HepG2 (cell line): ENCODE measurements around the gene TM9SF4.

Source experiments
- BHLHE40 ChIP-seq: IDR thresholded peaks from 2 replicates; pipeline ENCODE4 v1.6.1; 2011; ENCODE audit warnings: low read length, improper control_type of control experiment
- CEBPB ChIP-seq: IDR thresholded peaks from 2 replicates; pipeline ENCODE4 v1.6.1; 2011; ENCODE audit warnings: low read depth, low read length, improper control_type of control experiment, borderline replicate concordance
- CTCF ChIP-seq: sonication (generic); formaldehyde crosslinking; IDR thresholded peaks from 2 replicates; pipeline ENCODE4 v1.5.0; 2020; ENCODE audit warnings: mild to moderate bottlenecking, missing genetic modification reagents, moderate library complexity
- E2F5 ChIP-seq: sonication (generic); formaldehyde crosslinking; conservative IDR thresholded peaks from 2 replicates; pipeline ENCODE4 v1.4.0; 2020; ENCODE audit warnings: missing genetic modification reagents
- EEA1 ChIP-seq: sonication (generic); formaldehyde crosslinking; IDR thresholded peaks from 2 replicates; pipeline ENCODE4 v1.5.1; 2020; ENCODE audit warnings: mild to moderate bottlenecking, missing genetic modification reagents, borderline replicate concordance
- HMG20A ChIP-seq: IDR thresholded peaks from 2 replicates; pipeline ENCODE4 v1.6.1; 2016; ENCODE audit warnings: borderline replicate concordance
- NFRKB ChIP-seq: fragments of 450-650 bp; IDR thresholded peaks from 2 replicates; pipeline ENCODE4 v1.6.1; 2017
- PATZ1 ChIP-seq: sonication (generic); formaldehyde crosslinking; IDR thresholded peaks from 2 replicates; pipeline ENCODE4 v1.4.0; 2020; ENCODE audit warnings: missing genetic modification reagents
- RNF2 ChIP-seq: fragments of 450-650 bp; conservative IDR thresholded peaks from 2 replicates; pipeline ENCODE4 v1.6.1; 2016; ENCODE audit warnings: low read depth
- ZBTB37 ChIP-seq: sonication (generic); formaldehyde crosslinking; IDR thresholded peaks from 2 replicates; pipeline ENCODE4 v1.4.0; 2020; ENCODE audit warnings: mild to moderate bottlenecking, missing genetic modification reagents
- ZUFSP ChIP-seq: sonication (generic); formaldehyde crosslinking; IDR thresholded peaks from 2 replicates; pipeline ENCODE4 v1.9.0; 2021; ENCODE audit warnings: missing genetic modification reagents, mild to moderate bottlenecking, borderline replicate concordance

- TF ChIP-seq BHLHE40 (no peak), CEBPB (no peak), RNF2 (no peak), ZUFSP (CRISPR knock-in tag) (no peak), PATZ1 (CRISPR knock-in tag) (no peak), HMG20A (CRISPR knock-in tag) (no peak), E2F5 (CRISPR knock-in tag) (no peak), CTCF (CRISPR knock-in tag) (no peak), NFRKB (no peak), EEA1 (CRISPR knock-in tag) (no peak), ZBTB37 (no peak)
Observed at GRCh38 chr20:32139947-32140346, 30.4 kb downstream of the TM9SF4 start.
